OCI-LY7 (cell line): ENCODE measurements around the gene KIF1A.

Experiments
- EZH2phosphoT487 ChIP-seq: fragments of 200-600 bp; sonication (generic); IDR thresholded peaks from 2 replicates; pipeline ENCODE4 v1.6.1; 2018; ENCODE audit warnings: low read depth, borderline replicate concordance, mild to moderate bottlenecking, mixed run types, antibody characterized with exemption, low read length, moderate library complexity, mixed read lengths
- TF ChIP-seq, protein P1 (sequence below): fragments of 200-600 bp; sonication (generic); conservative IDR thresholded peaks from 2 replicates; pipeline ENCODE4 v1.5.1; 2014; ENCODE audit warnings: mild to moderate bottlenecking, antibody characterized with exemption, low read length, moderate library complexity, mixed read lengths

GRCh38 chr2:240688553-240688919, 131.5 kb downstream of the KIF1A start:
- TF ChIP-seq, protein P1, sequence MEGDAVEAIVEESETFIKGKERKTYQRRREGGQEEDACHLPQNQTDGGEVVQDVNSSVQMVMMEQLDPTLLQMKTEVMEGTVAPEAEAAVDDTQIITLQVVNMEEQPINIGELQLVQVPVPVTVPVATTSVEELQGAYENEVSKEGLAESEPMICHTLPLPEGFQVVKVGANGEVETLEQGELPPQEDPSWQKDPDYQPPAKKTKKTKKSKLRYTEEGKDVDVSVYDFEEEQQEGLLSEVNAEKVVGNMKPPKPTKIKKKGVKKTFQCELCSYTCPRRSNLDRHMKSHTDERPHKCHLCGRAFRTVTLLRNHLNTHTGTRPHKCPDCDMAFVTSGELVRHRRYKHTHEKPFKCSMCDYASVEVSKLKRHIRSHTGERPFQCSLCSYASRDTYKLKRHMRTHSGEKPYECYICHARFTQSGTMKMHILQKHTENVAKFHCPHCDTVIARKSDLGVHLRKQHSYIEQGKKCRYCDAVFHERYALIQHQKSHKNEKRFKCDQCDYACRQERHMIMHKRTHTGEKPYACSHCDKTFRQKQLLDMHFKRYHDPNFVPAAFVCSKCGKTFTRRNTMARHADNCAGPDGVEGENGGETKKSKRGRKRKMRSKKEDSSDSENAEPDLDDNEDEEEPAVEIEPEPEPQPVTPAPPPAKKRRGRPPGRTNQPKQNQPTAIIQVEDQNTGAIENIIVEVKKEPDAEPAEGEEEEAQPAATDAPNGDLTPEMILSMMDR = no peak
- no peak for TF ChIP-seq EZH2phosphoT487
